Measurements from ENCODE around the gene CLEC4G.
"Not testable (repeated sequence)": the region's sequence is repeated elsewhere in the genome, so short reads cannot be mapped to it uniquely, and the experiment has no call there.

The CLEC4G gene

GRCh38 chr19:7732045-7732444 lies at the start of gene CLEC4G:
TSS of gene CLEC4G (minus strand) at chr19:7732110. CDS start at chr19:7732102, 8 bp downstream.
- no peak for DNase-seq (ENCODE audit: low read depth)

GRCh38 chr19:7781157-7781556 lies 49.2 kb upstream of the CLEC4G start:
- DNase-seq (ENCODE audit: low read depth), result no peak

- no peak for DNase-seq (ENCODE audit: low read depth)
These were observed 47.9 kb upstream of the CLEC4G start for GRCh38 chr19:7779631-7780486.

GRCh38 chr19:7778081-7778480 lies 46.2 kb upstream of the CLEC4G start:
- DNase-seq (ENCODE audit: low read depth), result no peak

- no peak for DNase-seq (ENCODE audit: low read depth)
These were observed 43.9 kb upstream of the CLEC4G start for GRCh38 chr19:7775761-7776160.

- DNase-seq (ENCODE audit: low read depth), result no peak
These were observed 41.9 kb upstream of the CLEC4G start for GRCh38 chr19:7773841-7774240.

- DNase-seq (ENCODE audit: low read depth), result no peak
These were observed 40.9 kb upstream of the CLEC4G start for GRCh38 chr19:7772752-7773291.

- DNase-seq (ENCODE audit: low read depth), result no peak
These were observed 39.2 kb upstream of the CLEC4G start for GRCh38 chr19:7771072-7771471.

GRCh38 chr19:7769171-7769570 lies 37.3 kb upstream of the CLEC4G start:
- no peak for DNase-seq (ENCODE audit: low read depth)

GRCh38 chr19:7767487-7767886 lies 35.6 kb upstream of the CLEC4G start:
- no peak for DNase-seq (ENCODE audit: low read depth)

GRCh38 chr19:7766535-7766934 lies 34.6 kb upstream of the CLEC4G start:
- no peak for DNase-seq (ENCODE audit: low read depth)

GRCh38 chr19:7765043-7765442 lies 33.1 kb upstream of the CLEC4G start:
- not testable (repeated sequence) for DNase-seq (ENCODE audit: low read depth)

- not testable (repeated sequence) for DNase-seq (ENCODE audit: low read depth)
These were observed 32.2 kb upstream of the CLEC4G start for GRCh38 chr19:7764157-7764556.

GRCh38 chr19:7763696-7764095 lies 31.8 kb upstream of the CLEC4G start:
- no peak for DNase-seq (ENCODE audit: low read depth)

GRCh38 chr19:7762719-7763293 lies 30.9 kb upstream of the CLEC4G start, which contains the start of gene CLEC4M:
TSS of gene CLEC4M (plus strand) at chr19:7763243. CDS start at chr19:7763267, 24 bp downstream.
- DNase-seq (ENCODE audit: low read depth), result no peak

GRCh38 chr19:7759156-7759555 lies 27.2 kb upstream of the CLEC4G start:
- DNase-seq (ENCODE audit: low read depth), result no peak

- no peak for DNase-seq (ENCODE audit: low read depth)
These were observed 25.4 kb upstream of the CLEC4G start for GRCh38 chr19:7757358-7757757.

GRCh38 chr19:7756258-7756657 lies 24.3 kb upstream of the CLEC4G start:
- DNase-seq (ENCODE audit: low read depth), result no peak

- DNase-seq (ENCODE audit: low read depth), result no peak
These were observed 19.4 kb upstream of the CLEC4G start for GRCh38 chr19:7751157-7751783.

GRCh38 chr19:7748756-7749155 lies 16.8 kb upstream of the CLEC4G start:
- no peak for DNase-seq (ENCODE audit: low read depth)

- no peak for DNase-seq (ENCODE audit: low read depth)
These were observed 16.3 kb upstream of the CLEC4G start for GRCh38 chr19:7748171-7748570.

Data from stimulated activated CD8-positive, alpha-beta memory T cell treated with anti-CD3 and anti-CD28 coated beads, Interleukin-15, amount 100 ng/mL, for 1 hour (primary cell).